Measurements from ENCODE around the gene ITPR1.

ITPR1 gene

DNA sequence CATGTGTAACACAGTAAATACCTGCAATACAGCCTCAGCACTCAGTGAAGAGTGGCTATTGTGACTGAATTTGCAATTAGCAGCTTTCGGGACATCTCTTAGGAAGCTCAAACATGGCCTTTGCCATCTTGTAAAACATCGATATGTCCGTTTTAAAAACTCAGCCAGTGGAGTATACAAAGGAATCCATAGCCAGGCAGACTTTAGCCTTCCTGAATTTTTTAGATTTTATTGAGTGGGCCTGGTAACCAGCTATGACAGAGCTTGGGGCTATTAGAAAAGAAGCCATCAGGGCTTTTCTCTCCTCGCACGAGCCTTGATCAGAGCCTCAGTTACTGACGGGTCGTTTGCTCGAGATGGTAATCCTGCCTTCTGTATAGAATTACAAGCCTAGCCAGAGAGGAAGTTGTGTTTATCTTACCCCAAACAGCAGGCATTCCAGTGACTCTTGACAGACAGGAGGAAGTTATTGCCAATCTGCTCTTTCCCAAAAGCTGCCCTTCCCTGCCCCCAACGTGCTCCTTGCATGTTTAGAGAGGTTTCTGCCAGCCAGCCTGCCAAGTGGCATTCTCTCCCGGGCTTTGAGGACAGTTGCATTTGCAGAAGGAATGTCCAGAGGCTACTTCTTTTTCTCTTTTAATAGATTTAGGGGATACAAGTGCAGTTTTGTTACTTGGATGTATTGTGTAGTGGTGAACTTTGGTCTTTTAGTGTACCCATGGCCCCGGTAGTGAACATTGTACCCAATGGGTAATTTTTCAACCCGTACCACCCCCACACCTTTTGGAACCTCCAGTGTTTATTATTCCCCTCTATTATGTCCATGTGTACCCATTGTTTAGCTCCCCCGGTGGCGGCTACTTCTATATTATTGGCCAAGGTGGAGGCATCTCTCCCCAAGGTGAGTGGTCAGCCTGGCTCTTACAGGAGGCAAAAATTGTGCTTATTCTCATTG lies 40.6 kb downstream of the ITPR1 start:
- no peak for DNase-seq (ENCODE audit: low read depth, low spot score)

DNA sequence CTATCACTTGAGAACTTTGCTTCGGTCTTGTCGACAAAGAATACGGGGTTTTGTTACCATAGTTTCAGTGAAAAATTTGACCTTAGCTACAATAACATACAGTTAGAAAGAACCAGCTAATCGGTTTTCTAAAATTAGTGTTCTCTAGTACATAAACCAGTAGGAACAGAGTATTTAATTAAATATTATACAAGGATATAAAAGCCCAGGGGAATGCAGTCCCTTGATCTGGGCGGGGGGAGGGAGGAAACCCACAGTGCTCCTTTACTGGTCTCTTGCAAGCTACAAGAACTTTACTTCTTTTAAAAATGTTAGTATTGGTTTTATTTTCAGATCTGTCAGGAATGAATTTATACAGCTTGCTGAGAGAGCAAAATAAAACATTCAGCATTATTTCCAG lies 41.8 kb downstream of the ITPR1 start:
- no peak for DNase-seq (ENCODE audit: low read depth, low spot score)

DNA sequence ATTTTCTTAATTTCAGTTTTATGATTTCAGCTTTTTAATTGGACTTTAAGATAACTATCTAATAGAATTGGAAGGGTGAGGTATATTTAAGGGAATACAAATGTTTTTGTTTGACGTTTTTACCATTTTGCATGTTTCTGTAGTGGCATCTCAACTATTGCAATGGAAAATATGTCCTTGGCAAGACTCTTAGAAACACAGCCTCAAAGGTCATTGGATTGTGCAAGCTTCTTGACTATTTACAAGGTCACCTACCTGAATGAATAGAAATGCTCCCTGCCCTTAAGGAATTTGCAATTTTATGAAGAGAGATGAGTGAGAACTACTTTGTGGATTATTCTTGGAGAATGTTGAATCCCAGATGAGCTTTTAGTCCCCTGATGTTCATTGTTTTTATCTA lies 43.1 kb downstream of the ITPR1 start:
- no peak for DNase-seq (ENCODE audit: low read depth, low spot score)

DNA sequence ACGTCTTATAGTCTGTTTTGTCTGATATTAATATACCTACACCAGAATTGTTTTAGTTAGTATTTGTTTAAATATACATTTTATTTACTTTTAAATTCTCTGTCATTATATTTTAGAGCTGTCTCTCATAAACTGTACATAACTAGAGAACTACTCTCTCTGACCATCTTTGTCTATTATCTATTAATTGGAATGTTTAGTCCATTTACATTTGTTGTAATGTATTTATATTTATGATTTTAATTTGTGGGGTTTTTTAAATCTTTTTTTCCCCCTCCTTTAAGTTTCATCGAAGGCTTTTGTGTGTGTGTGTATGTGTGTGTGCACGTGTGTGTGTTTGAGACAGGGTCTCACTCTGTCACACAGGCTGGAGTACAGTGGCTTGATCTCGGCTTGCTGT lies 47.1 kb downstream of the ITPR1 start:
- DNase-seq (ENCODE audit: low read depth, low spot score), result no peak

DNA sequence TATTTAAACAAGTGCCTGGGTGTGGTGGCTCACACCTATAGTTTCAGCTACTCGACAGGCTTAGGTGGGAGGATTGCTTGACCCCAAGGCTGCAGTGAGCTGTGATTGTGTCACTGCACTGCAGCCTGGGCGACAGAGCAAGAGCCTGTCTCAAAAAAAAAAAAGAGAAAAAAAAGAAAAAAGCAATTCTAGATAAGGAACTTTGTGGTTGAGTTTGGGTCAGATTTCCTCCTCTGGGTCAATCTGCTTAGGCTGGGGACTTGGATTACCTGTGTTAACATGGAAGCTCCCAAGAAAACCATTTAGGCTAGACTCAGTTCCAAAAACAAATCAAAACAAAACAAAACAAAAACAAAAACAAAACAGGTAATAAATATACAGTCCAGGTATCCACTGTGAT lies 50.0 kb downstream of the ITPR1 start:
- DNase-seq (ENCODE audit: low read depth, low spot score), result no peak

DNA sequence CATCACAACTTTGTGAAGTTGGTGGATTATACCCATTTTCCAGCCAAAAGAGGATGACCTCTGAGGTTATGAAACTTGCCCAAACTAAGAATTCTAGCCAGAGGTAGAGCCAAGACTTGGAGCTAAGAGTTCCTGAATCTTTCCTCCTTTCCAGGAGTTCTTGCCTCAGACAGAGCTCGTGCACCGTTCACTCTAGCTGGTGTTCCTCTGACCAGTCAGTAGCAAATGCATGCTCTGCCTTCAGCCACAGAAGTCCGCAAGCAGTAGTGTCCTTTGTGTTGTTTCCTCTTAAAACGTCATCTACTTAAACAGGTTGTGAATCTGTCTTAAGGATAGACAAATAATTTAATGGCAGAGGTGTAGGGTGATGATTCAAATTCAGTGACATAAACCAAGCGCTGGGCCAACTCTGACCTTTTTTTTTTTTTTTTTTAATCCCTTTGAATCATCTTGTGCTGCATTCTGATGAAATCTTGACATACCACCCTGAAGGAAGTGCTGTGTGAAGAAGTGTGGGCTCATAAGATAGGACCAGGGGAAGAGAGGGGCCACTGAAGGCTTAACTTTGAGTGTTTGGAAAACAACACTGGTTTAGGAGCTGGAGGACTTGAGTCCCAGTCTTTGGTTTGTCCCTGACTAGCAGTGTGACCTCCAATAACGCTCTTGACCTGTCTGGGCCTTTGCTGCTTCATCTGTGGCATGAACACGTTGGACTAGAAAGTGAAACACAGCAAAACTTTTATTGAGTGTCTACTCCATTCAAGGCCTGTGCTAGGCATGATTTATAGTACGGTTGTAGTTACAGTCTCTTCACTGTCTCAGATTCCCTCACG lies 53.4 kb downstream of the ITPR1 start:
- DNase-seq (ENCODE audit: low read depth, low spot score), result no peak

DNA sequence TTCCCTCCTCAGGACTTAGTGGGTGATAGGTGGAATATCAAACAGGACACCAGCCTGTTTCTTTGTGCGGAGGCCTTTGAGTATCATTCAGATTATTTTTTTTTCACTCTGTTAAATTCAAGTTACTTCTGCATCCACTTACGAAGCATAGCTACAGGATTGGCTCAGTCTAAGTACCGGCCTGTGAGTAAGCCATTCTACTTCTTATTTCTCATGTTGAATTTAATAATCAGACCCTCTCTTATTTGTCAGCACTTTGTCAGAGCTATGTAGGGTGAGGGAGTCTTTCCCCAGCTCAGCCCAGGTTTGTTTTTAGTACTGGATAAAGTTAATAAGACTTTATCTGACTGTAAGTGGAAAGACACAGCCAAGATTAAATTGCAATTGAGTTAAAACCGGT lies 54.7 kb downstream of the ITPR1 start:
- no peak for DNase-seq (ENCODE audit: low read depth, low spot score)

DNA sequence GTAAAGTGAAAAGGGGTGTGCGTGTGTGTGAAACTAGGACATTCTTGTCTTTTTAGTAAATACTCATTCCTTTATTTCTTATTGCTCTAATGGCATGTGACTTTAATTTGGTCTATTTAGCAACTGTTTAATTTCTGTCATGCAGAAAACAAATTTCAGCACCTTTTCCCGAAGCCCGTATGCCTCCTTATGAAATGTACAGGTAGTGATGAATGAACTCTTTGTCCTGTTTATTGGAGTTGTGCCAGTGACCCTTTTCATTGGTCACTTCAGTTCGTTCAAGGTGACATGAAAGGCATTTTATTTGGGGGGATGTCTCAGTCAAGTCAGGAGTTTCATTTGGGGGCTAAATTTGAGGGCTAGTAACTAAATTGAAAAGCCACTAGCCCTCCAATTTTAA lies 55.2 kb downstream of the ITPR1 start:
- no peak for DNase-seq (ENCODE audit: low read depth, low spot score)

DNA sequence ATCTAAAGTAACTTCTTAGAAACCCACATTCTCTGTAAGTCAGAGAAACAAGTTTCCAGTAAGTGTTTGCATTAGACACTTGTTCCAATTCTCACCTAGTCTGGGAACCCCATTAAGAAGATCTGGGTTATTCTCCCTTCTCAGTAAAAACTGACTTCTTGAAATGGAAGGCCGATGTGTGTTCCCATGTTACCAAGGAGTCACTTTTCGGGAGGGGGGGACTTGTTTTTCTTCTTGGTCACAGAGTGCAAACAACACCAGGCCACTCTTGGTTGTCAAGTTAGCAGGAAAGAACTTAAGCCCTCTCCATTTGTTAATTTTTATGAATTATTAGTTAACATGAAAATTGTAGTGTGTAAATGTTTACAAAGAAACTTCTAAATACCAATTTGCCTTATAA lies 55.6 kb downstream of the ITPR1 start:
- no peak for DNase-seq (ENCODE audit: low read depth, low spot score)

DNA sequence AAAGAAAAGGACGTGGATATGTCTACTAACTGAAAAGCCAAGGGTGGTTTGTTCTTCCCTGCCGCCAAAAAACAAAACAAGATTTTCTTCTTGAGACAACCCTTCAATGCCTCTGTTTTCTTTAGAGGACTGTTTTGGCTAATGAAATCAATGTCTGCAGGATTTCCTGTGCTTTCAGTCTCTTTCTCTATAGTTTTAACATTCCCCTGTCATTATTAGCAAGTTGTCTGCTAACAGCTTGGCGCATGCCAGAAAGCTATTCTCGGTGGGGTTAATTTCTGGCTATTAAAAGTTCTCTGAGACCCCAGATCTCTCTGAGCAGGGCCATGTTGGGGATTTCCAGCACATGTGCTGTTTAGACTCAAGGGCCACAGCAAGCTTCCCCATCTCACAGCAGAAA lies 56.7 kb downstream of the ITPR1 start:
- no peak for DNase-seq (ENCODE audit: low read depth, low spot score)

DNA sequence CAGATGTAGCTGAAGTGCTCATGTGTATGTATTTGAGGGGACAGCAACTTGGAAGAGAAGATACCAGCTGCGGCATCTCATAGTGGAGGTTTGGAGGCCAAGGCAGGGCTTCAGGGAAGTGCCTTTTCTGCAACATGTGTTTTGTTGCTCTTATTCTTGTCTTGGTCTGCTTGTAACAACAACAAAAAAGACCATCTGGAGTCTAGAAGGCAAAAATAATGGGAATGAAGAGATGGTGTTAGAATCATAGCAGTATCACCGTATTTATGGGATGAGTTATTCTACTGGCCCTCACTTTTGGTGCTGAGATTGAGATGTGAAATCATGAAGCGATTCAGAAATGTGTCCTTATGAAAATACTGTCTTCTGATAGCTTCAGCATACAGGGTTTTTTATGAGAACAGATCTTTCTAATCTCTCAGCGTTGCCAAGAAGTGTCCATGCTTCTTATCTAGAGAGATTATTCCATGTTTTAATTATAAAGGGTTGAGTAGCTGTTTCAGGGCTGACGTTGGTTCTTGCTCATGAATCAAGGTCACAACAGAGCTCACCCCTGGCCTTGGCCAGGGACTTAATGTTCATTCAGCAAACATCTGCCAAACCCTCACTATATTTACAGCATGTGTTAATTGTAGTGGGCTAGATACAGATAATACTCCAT lies 58.0 kb downstream of the ITPR1 start:
- no peak for DNase-seq (ENCODE audit: low read depth, low spot score)

DNA sequence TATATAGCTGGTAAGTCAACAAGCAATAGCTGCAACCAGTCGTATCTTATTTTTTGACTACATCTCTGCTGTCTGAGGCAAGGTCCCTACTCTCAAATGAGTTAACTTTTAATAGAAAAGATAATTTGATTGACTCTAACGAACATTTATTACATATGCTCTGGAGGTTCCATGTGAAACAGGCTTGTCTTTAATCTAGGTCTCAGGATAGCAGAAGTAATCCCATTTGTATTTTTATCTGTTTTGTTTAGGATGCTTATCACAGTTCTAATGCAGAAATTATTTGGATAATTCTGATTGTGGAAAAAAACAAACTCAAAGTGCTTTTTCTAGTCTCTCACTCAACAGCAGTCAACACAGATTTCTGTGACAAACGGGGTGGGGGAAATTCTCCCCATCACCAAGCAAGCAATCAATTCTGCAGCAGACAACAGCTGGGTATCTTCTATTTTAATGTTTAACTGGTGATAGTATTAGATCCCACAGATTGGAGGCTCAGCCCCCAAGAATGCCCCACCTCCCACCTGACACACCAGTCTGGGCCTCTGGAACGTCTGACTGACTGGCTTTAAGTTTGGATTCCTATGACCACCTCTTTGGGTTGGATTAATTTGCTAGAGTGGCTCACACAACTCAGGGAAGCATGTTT lies 58.8 kb downstream of the ITPR1 start:
- no peak for DNase-seq (ENCODE audit: low read depth, low spot score)

DNA sequence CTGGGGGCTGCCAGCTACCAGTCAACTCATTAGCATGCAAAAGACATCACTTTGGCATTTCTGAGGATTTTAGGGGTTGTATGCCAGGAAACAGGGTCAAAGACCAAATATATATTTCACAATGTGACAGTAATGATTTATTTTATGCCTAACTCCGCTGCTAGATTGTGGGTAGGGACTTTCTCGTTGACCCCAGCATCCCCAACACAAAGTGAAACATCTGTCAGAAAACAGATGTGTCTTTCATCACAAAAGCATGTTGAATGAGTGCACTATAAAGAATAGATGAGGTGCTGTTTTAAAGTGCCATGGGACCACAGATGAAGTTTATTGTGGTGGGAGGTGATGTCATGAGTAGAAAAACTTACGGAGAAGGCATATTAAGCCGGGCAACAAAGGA lies 59.7 kb downstream of the ITPR1 start:
- DNase-seq (ENCODE audit: low read depth, low spot score), result no peak

DNA sequence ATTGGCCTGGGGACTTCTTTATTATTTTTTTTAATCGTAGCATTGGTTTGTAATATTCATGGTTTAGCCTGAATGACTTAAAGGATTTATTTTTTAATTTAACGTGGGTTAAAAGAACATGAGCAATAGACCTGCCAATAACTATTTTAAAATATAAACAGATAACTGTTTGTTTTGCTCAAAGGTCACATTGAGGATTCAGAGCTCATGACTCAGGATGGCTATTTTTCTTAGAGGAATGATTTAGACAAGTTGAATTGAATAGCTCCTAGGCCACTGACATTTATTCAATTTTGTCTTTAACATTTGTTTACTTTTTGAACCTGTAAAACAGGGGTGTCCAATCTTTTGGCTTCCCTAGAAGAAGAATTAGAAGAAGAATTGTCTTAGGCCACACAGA lies 68.5 kb downstream of the ITPR1 start:
- DNase-seq (ENCODE audit: low read depth, low spot score), result no peak

DNA sequence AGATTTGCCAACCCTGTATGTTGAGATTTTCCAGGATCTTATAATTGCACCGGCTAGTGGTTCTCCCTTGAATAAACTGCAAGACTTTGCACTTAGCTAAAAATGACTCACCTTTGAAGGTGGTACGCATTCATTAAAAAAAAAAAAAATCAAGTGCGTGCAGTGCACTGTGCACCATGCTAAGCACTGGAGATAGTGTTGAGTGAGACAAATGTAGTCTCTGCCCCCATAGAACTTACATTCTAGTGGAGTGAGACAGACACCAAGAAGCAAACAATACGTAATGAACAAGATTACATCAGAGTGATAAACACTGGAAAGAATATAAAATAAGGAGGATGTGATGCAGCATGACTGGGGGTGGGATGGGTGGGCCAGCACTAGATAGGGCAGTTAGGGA lies 69.4 kb downstream of the ITPR1 start:
- no peak for DNase-seq (ENCODE audit: low read depth, low spot score)

DNA sequence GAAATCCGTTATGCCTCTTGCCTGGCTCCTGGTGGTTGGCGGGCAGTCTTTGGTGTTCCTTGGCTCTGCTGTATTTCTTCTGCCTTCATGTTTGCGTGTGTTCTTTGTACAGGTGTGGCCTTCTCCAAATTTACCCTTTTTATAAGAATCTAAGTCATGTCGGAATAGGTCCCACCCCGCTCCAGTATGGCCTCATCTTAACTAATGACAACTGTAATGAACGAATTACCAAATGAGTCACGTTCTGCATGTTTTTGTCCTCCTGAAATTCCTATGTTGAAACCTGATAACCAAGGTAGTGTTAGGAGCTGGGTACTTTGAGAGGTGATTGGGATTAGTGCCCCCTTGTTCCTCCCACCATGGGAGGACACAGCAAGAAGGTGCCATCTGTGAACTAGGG lies 71.1 kb downstream of the ITPR1 start:
- no peak for DNase-seq (ENCODE audit: low read depth, low spot score)

DNA sequence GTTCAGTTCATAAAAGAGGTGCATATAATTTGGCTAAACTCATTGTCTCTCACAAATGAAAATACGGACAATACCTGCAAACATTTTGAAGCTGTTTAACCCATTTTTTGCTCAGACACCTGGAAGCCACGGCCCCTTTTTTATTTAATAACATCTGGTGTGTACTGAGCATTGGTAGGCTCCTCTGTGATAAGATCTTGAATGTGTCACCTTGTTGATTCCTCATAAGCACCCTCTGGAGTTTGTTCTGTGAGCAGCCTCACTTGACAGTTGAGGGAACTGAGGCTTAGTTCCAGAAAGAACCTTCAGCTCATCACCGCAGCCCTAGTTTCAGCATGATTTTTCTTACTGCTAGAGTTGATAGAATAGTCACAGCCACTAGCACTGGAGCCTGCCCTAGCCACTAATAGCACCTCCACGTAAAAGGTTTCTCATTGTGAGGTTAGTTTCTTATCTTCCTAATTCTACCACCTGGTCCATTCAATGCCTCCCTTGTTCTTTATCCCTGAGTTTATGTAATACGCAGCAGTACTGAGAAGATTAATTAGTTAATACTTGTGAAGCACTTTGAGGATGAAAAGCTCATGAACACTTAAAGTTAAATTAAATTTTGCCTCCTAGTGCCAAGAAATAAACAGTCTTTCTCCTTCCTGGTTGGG lies 71.9 kb downstream of the ITPR1 start:
- DNase-seq (ENCODE audit: low read depth, low spot score), result no peak

DNA sequence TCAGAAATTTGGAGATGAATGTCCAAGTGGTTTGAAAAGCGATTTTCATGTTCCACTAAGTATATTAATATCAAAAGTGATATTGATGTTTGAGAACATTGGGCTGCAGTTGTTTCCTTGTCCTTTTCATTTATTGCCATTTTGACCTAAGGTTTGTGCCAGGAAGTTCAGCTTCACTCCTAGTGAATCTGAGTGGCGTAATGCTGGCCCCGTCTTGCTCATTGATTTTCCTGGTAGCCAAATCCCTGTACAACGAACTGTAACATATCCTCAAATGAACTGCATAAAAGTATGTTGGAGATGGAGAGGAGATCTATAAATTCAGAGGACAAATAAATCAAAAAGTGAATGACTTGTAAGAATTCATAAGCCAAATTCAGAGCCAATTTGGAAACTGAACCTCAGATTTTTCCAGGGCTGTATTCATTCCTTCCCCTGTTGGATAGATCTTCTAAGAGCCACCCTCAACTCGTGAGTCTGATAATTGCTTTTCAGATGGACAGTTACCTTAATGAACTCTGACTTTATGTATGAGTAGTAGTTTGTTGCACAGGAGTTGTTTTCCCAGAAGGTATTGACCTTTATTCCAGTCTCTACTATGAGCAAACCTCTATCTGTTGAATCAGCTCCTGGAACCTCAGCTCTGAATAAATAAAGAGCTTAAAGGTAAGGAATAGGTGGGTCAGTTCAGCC lies 72.8 kb downstream of the ITPR1 start:
- no peak for DNase-seq (ENCODE audit: low read depth, low spot score)

DNA sequence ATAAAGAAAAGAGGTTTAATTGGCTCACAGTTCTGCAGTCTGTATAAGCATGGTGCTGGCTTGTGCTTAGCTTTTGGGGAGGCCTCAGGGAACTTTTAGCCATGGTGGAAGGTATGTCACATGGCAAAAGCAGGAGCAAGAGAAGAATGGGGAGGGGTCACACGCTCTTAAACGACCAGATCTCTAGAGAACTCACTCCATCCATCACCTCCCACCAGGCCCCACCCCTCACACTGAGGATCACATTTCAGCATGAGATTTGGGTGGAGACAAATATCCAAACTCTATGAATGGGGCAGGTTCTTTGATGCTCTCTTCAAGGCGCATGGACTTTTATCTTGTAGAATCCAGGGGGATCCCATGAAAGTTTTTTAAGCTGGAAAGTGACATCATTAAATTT lies 75.7 kb downstream of the ITPR1 start:
- DNase-seq (ENCODE audit: low read depth, low spot score), result peak; percentile 15

DNA sequence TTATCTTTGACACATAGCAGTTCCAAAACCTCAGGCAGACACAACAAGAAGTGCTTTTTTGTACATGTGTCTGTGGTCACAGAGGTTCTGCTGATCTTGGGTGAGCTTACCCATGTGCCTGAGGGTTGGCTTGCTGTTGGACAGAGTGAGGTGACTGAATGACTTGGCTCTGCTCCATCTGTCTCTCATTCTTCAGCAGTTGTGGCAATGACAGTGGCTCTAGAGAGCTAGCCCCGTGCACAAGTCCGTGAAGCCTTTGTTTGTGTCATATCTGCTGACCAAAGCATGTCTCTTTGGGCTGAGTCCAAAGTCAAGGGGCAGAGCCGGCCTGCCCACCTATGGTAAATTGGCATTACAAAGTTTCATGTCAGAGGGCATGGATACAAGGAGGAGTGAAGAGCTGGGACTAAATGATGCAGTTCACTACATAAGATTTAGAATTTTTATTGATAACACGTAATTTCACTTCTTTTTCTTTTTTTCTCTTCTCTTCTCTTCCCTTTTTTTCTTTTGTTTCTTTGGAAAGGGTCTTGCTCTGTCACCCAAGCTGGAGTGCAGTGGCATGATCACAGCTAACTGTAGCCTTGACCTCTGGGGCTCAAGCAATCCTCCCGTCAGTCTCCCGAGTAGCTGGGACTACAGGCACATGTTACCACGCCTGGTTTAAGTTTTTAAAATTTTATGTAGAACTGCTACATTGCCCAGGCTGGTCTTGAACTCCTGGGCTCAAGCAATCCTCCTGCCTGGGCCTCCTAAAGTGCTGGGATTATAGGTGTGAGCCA lies 77.9 kb downstream of the ITPR1 start:
- no peak for DNase-seq (ENCODE audit: low read depth, low spot score)

Measured in iPS DF 19.7 (cell line).